HG03135 (cell line): ENCODE data around the gene OR9A4.

ENCODE experiments used
- ATAC-seq: cut with Tn5 transposase; IDR thresholded peaks from one replicate; pipeline ENCODE4 v1.9.1; 2021; ENCODE audit warnings: mild to moderate bottlenecking, moderate library complexity; ENCODE audit not compliant: unreplicated experiment

OR9A4 gene

GRCh38 chr7:141945356-141945755 lies 29.2 kb downstream of the OR9A4 start:
- no peak for ATAC-seq

GRCh38 chr7:141946796-141947195 lies 30.6 kb downstream of the OR9A4 start, which contains the start of gene CLEC5A:
Gene CLEC5A, minus strand, starts transcription at chr7:141946974. Its CDS starts 682 bp downstream, at chr7:141946292.
- ATAC-seq, result no peak

GRCh38 chr7:141949021-141949420 lies 32.8 kb downstream of the OR9A4 start:
- no peak for ATAC-seq

GRCh38 chr7:141949451-141949850 lies 33.3 kb downstream of the OR9A4 start:
- ATAC-seq, result no peak

GRCh38 chr7:141949911-141950310 lies 33.7 kb downstream of the OR9A4 start:
- no peak for ATAC-seq

GRCh38 chr7:141950806-141951205 lies 34.6 kb downstream of the OR9A4 start:
- no peak for ATAC-seq

GRCh38 chr7:141952461-141952860 lies 36.3 kb downstream of the OR9A4 start:
- ATAC-seq, result no peak

- ATAC-seq, result no peak
Observed at GRCh38 chr7:141954334-141954733, 38.1 kb downstream of the OR9A4 start.

GRCh38 chr7:141956084-141956483 lies 39.9 kb downstream of the OR9A4 start:
- no peak for ATAC-seq

GRCh38 chr7:141960687-141961422 lies 44.7 kb downstream of the OR9A4 start:
- ATAC-seq, result peak; percentile 70
